Nephron progenitor cell (in vitro differentiated cells): Measurements from ENCODE around the gene MT4.

Experiments used
- DNase-seq: peaks from one replicate; pipeline ENCODE4 v3.0.0; 2021
- H3K27ac Mint-ChIP-seq: 2 replicates; pipeline ENCODE4 v1.8.0; 2021; ENCODE audit warnings: mild to moderate bottlenecking, moderate library complexity, mixed read lengths
- H3K27me3 Mint-ChIP-seq: 2 replicates; pipeline ENCODE4 v1.8.0; 2021; ENCODE audit warnings: mild to moderate bottlenecking, low read depth, mixed read lengths; ENCODE audit not compliant: poor library complexity
- H3K36me3 Mint-ChIP-seq: 2 replicates; pipeline ENCODE4 v1.8.0; 2021; ENCODE audit warnings: low read depth, mixed read lengths
- H3K4me1 Mint-ChIP-seq: 2 replicates; pipeline ENCODE4 v1.8.0; 2021; ENCODE audit warnings: mixed read lengths
- H3K4me3 Mint-ChIP-seq: 2 replicates; pipeline ENCODE4 v1.8.0; 2021; ENCODE audit warnings: mild to moderate bottlenecking, moderate library complexity, mixed read lengths
- H3K9me3 Mint-ChIP-seq: 2 replicates; pipeline ENCODE4 v1.8.0; 2021; ENCODE audit warnings: mild to moderate bottlenecking, moderate library complexity, mixed read lengths
- TF ChIP-seq, protein P1 (sequence below): fragments of 200-600 bp; sonication (generic); IDR thresholded peaks from 2 replicates; pipeline ENCODE4 v1.5.0; 2021; ENCODE audit warnings: antibody characterized with exemption

The MT4 gene

DNA sequence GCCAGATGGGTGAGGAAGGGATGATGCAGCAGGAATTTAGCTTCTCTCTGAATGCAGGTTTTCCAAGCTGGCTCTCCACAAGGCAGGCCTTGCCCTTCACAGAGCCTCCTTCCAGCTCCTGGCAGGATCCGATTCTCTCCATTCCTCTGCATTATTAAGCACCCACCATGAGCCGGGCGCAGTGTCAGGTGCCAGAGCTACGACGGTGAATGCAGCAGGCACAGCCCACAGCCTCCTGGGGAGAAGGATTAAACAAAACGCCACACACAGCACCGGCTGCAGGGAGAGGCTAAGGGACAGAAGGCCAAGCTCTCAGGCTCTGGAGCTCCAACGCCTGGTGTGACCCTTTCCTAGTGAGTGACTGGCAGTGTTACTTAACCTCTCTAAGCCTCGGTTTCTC is 36.5 kb downstream of the MT4 start:
- TF ChIP-seq, protein P1, sequence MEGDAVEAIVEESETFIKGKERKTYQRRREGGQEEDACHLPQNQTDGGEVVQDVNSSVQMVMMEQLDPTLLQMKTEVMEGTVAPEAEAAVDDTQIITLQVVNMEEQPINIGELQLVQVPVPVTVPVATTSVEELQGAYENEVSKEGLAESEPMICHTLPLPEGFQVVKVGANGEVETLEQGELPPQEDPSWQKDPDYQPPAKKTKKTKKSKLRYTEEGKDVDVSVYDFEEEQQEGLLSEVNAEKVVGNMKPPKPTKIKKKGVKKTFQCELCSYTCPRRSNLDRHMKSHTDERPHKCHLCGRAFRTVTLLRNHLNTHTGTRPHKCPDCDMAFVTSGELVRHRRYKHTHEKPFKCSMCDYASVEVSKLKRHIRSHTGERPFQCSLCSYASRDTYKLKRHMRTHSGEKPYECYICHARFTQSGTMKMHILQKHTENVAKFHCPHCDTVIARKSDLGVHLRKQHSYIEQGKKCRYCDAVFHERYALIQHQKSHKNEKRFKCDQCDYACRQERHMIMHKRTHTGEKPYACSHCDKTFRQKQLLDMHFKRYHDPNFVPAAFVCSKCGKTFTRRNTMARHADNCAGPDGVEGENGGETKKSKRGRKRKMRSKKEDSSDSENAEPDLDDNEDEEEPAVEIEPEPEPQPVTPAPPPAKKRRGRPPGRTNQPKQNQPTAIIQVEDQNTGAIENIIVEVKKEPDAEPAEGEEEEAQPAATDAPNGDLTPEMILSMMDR, result no peak
- Mint-ChIP-seq H3K4me3 (no peak overlapping the region), H3K27ac (no peak overlapping the region), H3K4me1 (peaks cover 12% of the 10 kb centered on the region), H3K36me3 (no peaks in the 10 kb centered on the region), H3K27me3 (peaks cover 78% of the 10 kb centered on the region), H3K9me3 (peaks cover 5% of the 10 kb centered on the region)
- no peak for DNase-seq

DNA sequence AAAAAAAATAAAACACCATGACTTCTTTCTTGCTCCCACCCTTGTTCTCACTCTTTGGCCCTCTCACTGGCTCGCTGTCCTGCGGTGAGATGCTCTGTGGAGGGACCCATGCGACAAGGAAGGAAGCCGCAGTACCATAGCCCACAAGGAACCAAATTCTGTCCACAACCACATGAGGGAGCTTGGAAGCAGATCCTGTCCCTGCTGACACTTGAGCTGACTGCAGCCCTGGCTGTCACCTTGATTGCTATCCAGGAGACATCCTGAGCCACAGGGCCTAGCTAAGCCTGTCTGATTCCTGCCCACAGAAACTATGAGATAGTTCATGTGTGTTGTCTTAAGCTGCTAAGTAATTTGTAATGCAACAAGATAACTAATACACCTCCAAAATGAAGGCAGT is 38.7 kb downstream of the MT4 start:
- H3K27me3 Mint-ChIP-seq, result peaks cover 60% of the 10 kb centered on the region
- H3K4me3 Mint-ChIP-seq, result no peak overlapping the region
- H3K27ac Mint-ChIP-seq, result no peak overlapping the region
- no peaks in the 10 kb centered on the region for H3K36me3 Mint-ChIP-seq
- no peaks in the 10 kb centered on the region for H3K9me3 Mint-ChIP-seq
- H3K4me1 Mint-ChIP-seq, result peaks cover 32% of the 10 kb centered on the region
- no peak for DNase-seq
- TF ChIP-seq, protein P1, result peak; percentile 32

DNA sequence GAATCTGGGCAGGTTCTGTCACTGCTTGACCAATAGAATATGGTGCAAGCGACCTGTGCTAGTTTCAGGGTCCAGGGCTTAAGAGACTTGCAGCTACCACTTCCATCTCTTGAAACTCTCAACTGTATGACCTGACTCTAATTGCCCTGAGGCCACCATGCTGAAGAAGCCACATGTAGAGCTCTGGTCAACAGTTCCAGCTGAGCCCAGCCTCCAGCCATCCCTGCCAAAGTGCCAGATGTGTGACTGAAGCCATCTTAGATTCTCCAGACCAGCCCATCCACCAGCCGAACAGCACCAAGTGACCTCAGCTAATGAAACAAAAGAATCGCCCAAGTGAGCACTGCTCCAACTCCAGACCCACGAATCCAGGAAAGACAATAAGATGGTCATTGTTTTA is 40.1 kb downstream of the MT4 start:
- no peak for DNase-seq
- Mint-ChIP-seq H3K36me3 (no peaks in the 10 kb centered on the region), H3K9me3 (no peaks in the 10 kb centered on the region), H3K27ac (no peak overlapping the region), H3K4me3 (no peak overlapping the region), H3K27me3 (peaks cover 69% of the 10 kb centered on the region), H3K4me1 (peaks cover 46% of the 10 kb centered on the region)
- TF ChIP-seq, protein P1, result no peak

DNA sequence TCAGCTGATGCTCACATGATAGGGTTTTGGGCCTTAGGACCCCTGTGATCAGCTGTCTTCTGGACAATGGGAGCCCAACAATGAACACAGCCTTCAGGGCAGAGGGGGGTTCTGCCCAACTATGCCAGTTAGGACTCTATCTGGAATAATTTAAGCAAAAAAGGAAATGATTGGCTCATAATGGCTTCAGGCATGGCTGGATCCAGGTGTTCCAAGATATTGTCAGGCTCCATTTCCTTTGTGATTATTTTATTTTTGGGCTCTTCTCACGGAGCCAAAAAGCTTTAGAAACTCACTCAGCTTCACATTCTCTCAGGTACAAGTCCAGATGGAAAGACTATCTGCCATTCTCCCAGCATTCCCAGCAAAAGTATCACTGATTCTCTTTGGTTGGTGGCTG is 40.6 kb downstream of the MT4 start:
- Mint-ChIP-seq H3K36me3 (no peaks in the 10 kb centered on the region), H3K4me1 (peaks cover 51% of the 10 kb centered on the region), H3K27me3 (peaks cover 64% of the 10 kb centered on the region)

DNA sequence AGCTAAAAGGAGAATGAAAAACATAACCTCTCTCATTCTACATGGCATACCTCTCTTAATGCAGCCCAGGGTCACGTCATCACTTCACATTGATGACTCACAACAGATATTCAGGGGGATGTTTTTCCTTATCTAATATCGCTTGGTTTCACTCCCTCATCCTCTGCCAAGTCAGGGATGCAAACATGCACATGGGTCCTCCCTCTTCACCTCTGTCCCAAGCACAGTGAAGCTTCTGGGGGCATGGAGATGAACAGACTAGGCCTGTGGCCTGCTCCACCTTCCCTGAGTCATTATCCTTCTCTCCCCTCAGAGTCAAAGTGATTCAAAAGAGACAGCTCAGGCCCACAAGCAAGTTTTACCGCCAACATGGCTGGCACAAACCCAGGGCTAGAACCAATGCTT is 41.2 kb downstream of the MT4 start:
- no peak for DNase-seq
- H3K27me3 Mint-ChIP-seq, result peaks cover 63% of the 10 kb centered on the region
- H3K4me1 Mint-ChIP-seq, result peaks cover 57% of the 10 kb centered on the region
- no peak overlapping the region for H3K27ac Mint-ChIP-seq
- TF ChIP-seq, protein P1, result no peak
- H3K4me3 Mint-ChIP-seq, result no peak overlapping the region
- no peaks in the 10 kb centered on the region for H3K36me3 Mint-ChIP-seq
- no peaks in the 10 kb centered on the region for H3K9me3 Mint-ChIP-seq

More for the DNA sequence above, 40.6 kb downstream of the MT4 start:
- Mint-ChIP-seq H3K4me3 (no peak overlapping the region), H3K9me3 (no peaks in the 10 kb centered on the region), H3K27ac (no peak overlapping the region)
- no peak for DNase-seq
- TF ChIP-seq, protein P1, result no peak

DNA sequence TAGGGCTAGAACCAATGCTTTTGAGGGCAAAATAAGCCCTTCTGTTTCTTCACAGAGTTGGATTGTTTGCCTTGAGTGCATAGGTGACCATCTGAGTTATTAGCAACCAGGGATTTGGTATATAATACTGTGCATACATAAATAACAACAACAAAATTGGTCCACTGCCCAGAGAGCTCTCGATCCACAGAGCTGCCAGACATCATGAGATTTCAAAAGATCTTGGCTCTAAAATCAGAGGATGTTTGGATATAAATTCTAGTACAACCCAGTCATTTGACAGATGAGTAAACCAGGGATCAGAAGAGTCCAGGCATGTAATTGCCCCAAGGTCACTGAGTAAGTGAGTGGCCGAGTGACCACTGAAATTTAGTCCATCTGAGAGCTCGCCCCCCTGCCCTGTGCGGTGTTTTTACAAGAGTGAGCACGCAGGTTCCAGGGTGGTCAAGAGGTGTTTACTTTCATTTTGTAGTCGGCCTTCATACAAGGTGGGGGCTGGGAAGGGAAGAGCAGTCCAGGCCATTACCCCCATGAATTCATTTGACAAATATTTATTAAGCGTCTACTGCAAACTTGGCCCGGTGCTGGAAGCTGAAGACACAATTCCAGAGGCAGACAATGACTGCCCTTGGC is 41.7 kb downstream of the MT4 start:
- Mint-ChIP-seq H3K27ac (peak overlapping the region; percentile 81), H3K36me3 (no peaks in the 10 kb centered on the region), H3K27me3 (peaks cover 61% of the 10 kb centered on the region), H3K4me3 (peak overlapping the region; percentile 11), H3K9me3 (no peaks in the 10 kb centered on the region), H3K4me1 (peaks cover 62% of the 10 kb centered on the region)
- TF ChIP-seq, protein P1, result no peak
- no peak for DNase-seq
